GM12865 (cell line): ENCODE data around the gene S100A16.
A peak's percentile ranks its signal among the peaks of the same experiment; 100 is the strongest.

Experiments used
- DNase-seq: peaks from one replicate; pipeline ENCODE4 v3.0.0; 2010; ENCODE audit warnings: low read depth
- H3K4me3 ChIP-seq: 2 replicates; pipeline ENCODE4 v1.5.1; 2011; ENCODE audit warnings: mild to moderate bottlenecking, low read depth, low read length, control low read depth
- CTCF ChIP-seq: IDR thresholded peaks from 2 replicates; pipeline ENCODE4 v1.5.1; 2011; ENCODE audit warnings: low read length, control low read depth, low read depth, inconsistent platforms; ENCODE audit not compliant: insufficient read depth; ENCODE audit errors: missing control alignments

Gene S100A16

GRCh38 chr1:153608089-153608682, 4.8 kb downstream of the S100A16 start:
- no peak overlapping the region for H3K4me3 ChIP-seq
- DNase-seq = no peak
- TF ChIP-seq CTCF = no peak

- TF ChIP-seq CTCF = no peak
- DNase-seq = no peak
- H3K4me3 ChIP-seq = no peak overlapping the region
Measured at GRCh38 chr1:153607381-153607780, 5.6 kb downstream of the S100A16 start.

GRCh38 chr1:153606194-153606593, 6.7 kb downstream of the S100A16 start:
- DNase-seq = no peak
- no peak overlapping the region for H3K4me3 ChIP-seq
- TF ChIP-seq CTCF = no peak

GRCh38 chr1:153602749-153603148, 10.2 kb downstream of the S100A16 start:
- no peak for TF ChIP-seq CTCF
- no peak overlapping the region for H3K4me3 ChIP-seq
- no peak for DNase-seq

GRCh38 chr1:153599847-153600246, 13.1 kb downstream of the S100A16 start:
- no peak overlapping the region for H3K4me3 ChIP-seq
- TF ChIP-seq CTCF = no peak
- no peak for DNase-seq

- no peak for TF ChIP-seq CTCF
- no peak overlapping the region for H3K4me3 ChIP-seq
- peak; percentile 95 for DNase-seq
Measured at GRCh38 chr1:153598309-153599172, 14.4 kb downstream of the S100A16 start.
